Measurements from ENCODE around the gene ADRM1. TPM values are rescaled to one million over a fixed set of nuclear protein-coding genes. Genes with fewer than 3 reads are reported as not detected.

The ADRM1 gene
- total RNA-seq, 1 donor from 2014 or later, result 97.9 TPM

DNA sequence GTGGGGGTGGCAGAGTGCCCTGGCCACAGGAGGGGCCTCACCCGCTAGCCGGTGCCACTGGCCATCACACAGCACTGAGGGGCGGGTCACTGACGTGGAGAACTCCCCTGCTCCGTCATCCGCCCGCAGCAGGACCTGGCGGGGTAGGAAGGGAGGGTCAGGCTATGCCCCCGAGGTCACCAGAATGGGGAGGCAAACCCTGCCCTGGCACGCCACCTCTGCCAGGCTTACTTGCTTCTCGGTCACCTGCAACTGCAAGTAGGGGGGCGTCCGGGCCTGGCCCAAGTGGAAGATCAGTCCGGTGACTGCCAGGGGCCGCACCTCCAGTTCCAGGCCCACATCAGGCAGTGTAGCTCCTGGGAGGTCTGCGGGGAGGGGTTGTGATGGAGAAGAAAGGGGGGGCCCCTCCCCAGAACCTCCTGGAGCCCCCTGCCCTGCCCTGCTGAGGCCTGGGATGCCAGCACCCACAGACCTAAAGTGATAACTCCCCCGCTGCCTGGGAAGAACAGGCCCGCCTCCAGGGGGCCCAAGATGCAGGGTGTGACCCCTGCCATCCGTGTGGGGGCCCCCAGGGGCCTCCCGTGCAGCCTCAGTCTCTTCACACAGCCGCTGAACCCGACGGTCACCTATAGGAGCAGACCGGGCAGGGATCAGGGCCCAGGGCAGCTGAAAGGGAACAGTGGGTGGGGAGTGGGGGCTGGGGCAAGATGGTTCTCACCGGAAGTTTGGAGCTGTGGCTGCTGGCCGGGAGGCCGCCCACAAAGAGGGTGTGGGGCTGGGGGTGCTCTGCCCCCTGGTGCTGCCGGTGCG, 7.4 kb downstream of the ADRM1 start:
- Mint-ChIP-seq H3K9me3 (no peaks in the 10 kb centered on the region), H3K4me3 (no peak overlapping the region), H3K36me3 (ENCODE audit: low read depth) (peaks cover 36% of the 10 kb centered on the region), H3K27me3 (no peaks in the 10 kb centered on the region), H3K27ac (no peak overlapping the region), H3K4me1 (peaks cover 6% of the 10 kb centered on the region)
- no peak for DNase-seq
- ChIA-PET POLR2A (interaction anchor here (0.5 kb wide), 1 partner anchor 484 kb away, joined by 3 read pairs; no protein-coding TSS in a partner anchor), CTCF (no interaction called here)
- ATAC-seq (ENCODE audit: low read depth), result no peak
- TF ChIP-seq, protein P1, sequence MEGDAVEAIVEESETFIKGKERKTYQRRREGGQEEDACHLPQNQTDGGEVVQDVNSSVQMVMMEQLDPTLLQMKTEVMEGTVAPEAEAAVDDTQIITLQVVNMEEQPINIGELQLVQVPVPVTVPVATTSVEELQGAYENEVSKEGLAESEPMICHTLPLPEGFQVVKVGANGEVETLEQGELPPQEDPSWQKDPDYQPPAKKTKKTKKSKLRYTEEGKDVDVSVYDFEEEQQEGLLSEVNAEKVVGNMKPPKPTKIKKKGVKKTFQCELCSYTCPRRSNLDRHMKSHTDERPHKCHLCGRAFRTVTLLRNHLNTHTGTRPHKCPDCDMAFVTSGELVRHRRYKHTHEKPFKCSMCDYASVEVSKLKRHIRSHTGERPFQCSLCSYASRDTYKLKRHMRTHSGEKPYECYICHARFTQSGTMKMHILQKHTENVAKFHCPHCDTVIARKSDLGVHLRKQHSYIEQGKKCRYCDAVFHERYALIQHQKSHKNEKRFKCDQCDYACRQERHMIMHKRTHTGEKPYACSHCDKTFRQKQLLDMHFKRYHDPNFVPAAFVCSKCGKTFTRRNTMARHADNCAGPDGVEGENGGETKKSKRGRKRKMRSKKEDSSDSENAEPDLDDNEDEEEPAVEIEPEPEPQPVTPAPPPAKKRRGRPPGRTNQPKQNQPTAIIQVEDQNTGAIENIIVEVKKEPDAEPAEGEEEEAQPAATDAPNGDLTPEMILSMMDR (IDR thresholded peaks at IDR 0.05), result no peak
- intact Hi-C loops (cut with micrococcal nuclease), result no loop called here

DNA sequence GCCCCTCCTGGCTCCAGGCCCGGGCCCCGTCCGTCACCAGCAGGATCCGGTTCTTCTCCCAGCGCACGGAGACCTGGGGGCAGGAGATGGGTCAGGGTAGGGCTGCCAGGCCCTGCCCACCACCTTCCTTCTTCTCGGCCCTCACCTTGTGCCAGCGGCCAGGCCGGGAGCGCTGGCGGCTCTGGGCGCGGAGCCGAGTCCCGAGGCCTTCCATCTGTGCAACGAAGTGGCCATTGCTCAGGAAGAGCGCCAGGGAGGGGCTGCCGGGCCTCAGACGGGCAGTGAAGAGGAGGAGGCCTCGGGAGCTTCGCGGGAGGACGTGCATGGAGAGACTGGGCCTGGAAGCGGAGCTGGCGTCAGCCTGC, 7.9 kb downstream of the ADRM1 start:
- TF ChIP-seq, protein P1 (IDR thresholded peaks at IDR 0.05), result no peak
- intact Hi-C loops (cut with micrococcal nuclease), result no loop called here
- Mint-ChIP-seq H3K36me3 (ENCODE audit: low read depth) (peaks cover 31% of the 10 kb centered on the region), H3K27ac (no peak overlapping the region), H3K4me1 (peaks cover under 1% of the 10 kb centered on the region), H3K4me3 (no peak overlapping the region), H3K27me3 (no peaks in the 10 kb centered on the region), H3K9me3 (no peaks in the 10 kb centered on the region)
- no peak for DNase-seq
- ChIA-PET CTCF (no interaction called here), POLR2A (no interaction called here)
- ATAC-seq (ENCODE audit: low read depth), result no peak

DNA sequence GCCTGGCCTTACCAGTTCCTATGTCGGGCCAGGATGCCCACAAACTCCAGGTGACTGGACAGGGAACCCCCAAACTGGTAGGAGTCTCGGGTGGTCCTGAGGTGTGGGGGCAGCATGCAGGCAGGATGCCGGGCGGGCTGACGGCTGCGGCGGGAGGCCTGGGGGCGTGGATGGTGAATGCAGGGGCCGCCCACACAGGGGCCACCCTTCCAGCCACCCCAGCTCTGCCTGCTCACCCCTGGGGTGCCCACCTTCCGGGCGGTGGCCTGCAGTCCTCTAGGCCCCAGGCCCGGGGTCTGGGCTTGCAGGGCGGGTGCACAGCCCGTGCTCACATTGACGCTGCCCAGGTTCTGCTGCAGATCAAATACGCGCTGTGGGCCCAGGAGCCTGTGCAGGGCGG, 8.4 kb downstream of the ADRM1 start:
- peaks cover 26% of the 10 kb centered on the region for H3K36me3 Mint-ChIP-seq (ENCODE audit: low read depth)
- intact Hi-C loops (cut with micrococcal nuclease), result no loop called here
- ChIA-PET CTCF (no interaction called here), POLR2A (no interaction called here)
- no peak overlapping the region for H3K4me3 Mint-ChIP-seq
- no peaks in the 10 kb centered on the region for H3K9me3 Mint-ChIP-seq
- no peak overlapping the region for H3K27ac Mint-ChIP-seq
- TF ChIP-seq, protein P1 (IDR thresholded peaks at IDR 0.05), result no peak
- DNase-seq (no peak), ATAC-seq (ENCODE audit: low read depth) (no peak)
- no peaks in the 10 kb centered on the region for H3K4me1 Mint-ChIP-seq
- H3K27me3 Mint-ChIP-seq, result no peaks in the 10 kb centered on the region

DNA sequence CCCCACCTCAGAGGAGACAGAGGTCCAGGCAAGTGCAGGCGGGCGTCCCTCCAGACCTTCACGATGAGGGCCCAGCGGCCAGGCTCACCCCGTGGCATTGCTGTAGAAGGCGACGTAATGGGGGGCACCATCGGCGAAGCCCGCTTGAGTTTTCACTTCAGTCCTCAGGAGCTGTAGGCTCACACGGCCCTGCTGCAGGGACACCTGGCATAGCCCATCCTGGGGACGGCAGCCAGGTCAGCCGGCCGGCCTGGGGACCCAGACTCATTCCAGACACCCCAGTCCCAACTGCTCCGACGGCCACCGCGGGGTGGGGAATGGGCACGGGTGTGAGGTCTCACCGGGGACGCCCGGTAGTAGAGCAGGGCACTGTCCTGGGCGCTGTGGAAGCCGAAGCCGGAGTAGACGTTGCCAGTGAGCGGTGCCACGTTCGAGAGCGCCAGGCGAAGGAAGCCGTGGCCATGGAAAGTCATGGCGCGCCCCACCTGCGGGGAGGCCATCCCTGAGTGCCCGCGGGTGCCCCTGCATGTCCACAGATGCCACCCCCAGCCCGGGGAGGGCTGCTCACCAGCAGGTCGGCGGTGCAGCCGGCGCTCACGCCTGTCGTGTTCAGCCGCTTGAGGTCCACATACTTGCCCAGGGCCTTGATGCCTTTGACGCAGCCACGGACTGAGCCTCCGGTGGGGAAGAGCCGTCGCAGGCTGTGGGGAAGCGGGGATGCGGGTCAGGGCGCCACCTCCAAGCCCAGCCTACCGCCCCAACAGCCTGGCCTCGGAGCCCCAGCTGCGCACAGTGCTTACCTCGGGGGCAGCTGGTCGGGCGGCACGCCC, 9.2 kb downstream of the ADRM1 start:
- CTCF ChIA-PET, result no interaction called here
- ATAC-seq (ENCODE audit: low read depth), result no peak
- POLR2A ChIA-PET, result interaction anchor here (0.5 kb wide), 1 partner anchor 22 kb away, joined by 3 read pairs; no protein-coding TSS in a partner anchor

DNA sequence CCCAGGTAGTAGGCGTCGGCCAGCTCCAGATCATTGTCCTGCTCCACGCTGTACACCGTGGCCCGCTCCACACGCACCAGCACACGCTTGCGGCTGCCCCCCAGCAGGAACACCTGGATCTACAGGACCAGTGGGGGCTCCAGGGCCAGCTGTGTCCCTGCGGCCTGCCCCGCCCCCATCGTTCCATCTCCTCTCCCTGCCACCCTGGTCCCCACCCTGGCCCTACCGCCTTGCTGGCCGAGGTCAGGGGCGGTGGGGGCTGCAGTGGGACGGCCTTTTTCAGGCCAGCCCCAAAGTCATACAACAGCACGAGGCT, 9.8 kb downstream of the ADRM1 start:
- no peak overlapping the region for H3K27ac Mint-ChIP-seq
- no peaks in the 10 kb centered on the region for H3K9me3 Mint-ChIP-seq
- TF ChIP-seq, protein P1 (IDR thresholded peaks at IDR 0.05), result no peak
- POLR2A ChIA-PET, result interaction anchor here (0.5 kb wide), 1 partner anchor 22 kb away, joined by 3 read pairs; no protein-coding TSS in a partner anchor
- DNase-seq (no peak), ATAC-seq (ENCODE audit: low read depth) (no peak)
- intact Hi-C loops (cut with micrococcal nuclease), result no loop called here
- CTCF ChIA-PET, result no interaction called here
- H3K27me3 Mint-ChIP-seq, result no peaks in the 10 kb centered on the region
- H3K4me3 Mint-ChIP-seq, result no peak overlapping the region
- no peaks in the 10 kb centered on the region for H3K4me1 Mint-ChIP-seq
- H3K36me3 Mint-ChIP-seq (ENCODE audit: low read depth), result peaks cover 21% of the 10 kb centered on the region

More for the DNA sequence above, 9.2 kb downstream of the ADRM1 start:
- DNase-seq, result no peak
- Mint-ChIP-seq H3K4me1 (no peaks in the 10 kb centered on the region), H3K4me3 (no peak overlapping the region), H3K36me3 (ENCODE audit: low read depth) (peaks cover 27% of the 10 kb centered on the region), H3K27ac (no peak overlapping the region), H3K9me3 (no peaks in the 10 kb centered on the region), H3K27me3 (no peaks in the 10 kb centered on the region)
- TF ChIP-seq, protein P1 (IDR thresholded peaks at IDR 0.05), result no peak
- intact Hi-C loops (cut with micrococcal nuclease), result no loop called here

All from activated B cell treated with CpG ODN at 0.5 μM for 24 hours (primary cell).